Peyer's patch (tissue), 4 donors: ENCODE measurements around the gene H2BK1. TPM values are rescaled to one million over a fixed set of nuclear protein-coding genes. Genes with fewer than 3 reads are reported as not detected.

ENCODE experiments used
- DNase-seq, 3 donors: peaks; one replicate each; pipeline ENCODE4 v3.0.0-alpha.2; 2017 to 2019
- H3K27ac ChIP-seq, 4 donors: fragments of 200-600 bp; sonication (generic); one replicate each; pipeline ENCODE4 v1.5.1; 2016 to 2019
- H3K27me3 ChIP-seq, 2 donors: fragments of 200-600 bp; sonication (generic); one replicate each; pipeline ENCODE4 v1.5.1; 2019
- H3K36me3 ChIP-seq, 3 donors: fragments of 200-600 bp; sonication (generic); one replicate each; pipeline ENCODE4 v1.5.1; 2016 to 2019
- H3K4me1 ChIP-seq, 4 donors: fragments of 200-600 bp; sonication (generic); one replicate each; pipeline ENCODE4 v1.5.1; 2016 to 2019
- H3K4me3 ChIP-seq, 4 donors: fragments of 200-600 bp; sonication (generic); 1 replicate in 3 of 4; 2 replicates in 1 of 4; pipeline ENCODE4 v1.5.1; 2016 to 2019; ENCODE audit warnings: mild to moderate bottlenecking in 1 of 4
- H3K9me3 ChIP-seq, 4 donors: fragments of 200-600 bp; sonication (generic); one replicate each; pipeline ENCODE4 v1.5.1; 2016 to 2019; ENCODE audit warnings: mild to moderate bottlenecking in 1 of 4
- CTCF ChIP-seq, 6 experiments: fragments of 450-650 bp in 4 of 6; fragments of 200-600 bp in 2 of 6; sonication (generic) in 1 of 6; IDR thresholded peaks; one replicate each; pipeline ENCODE4 v1.5.1; 2017 to 2019; ENCODE audit warnings: antibody characterized with exemption in 6 of 6, mild to moderate bottlenecking in 3 of 6, moderate library complexity in 1 of 6
- POLR2A ChIP-seq, 2 donors: fragments of 450-650 bp; IDR thresholded peaks; one replicate each; pipeline ENCODE4 v1.5.1; 2017; ENCODE audit warnings: antibody characterized with exemption in 2 of 2, mild to moderate bottlenecking in 2 of 2, moderate library complexity in 2 of 2
- total RNA-seq, 4 donors: library from RNA; depleted of rRNA; stranded (reverse); fragments of >200 nt; gene quantifications; one replicate each; pipeline ENCODE4 v1.1.0, GENCODE V29; 2016

H2BK1 gene
- total RNA-seq, 4 donors from 2014 or later = not detected

GRCh38 chr7:151185762-151186639 lies 24.3 kb downstream of the H2BK1 start:
- Histone ChIP-seq H3K36me3 (no peaks in the 10 kb centered on the region), H3K4me3 (no peak overlapping the region), H3K27me3 (no peaks in the 10 kb centered on the region), H3K4me1 (no peaks in the 10 kb centered on the region), H3K9me3 (no peaks in the 10 kb centered on the region), H3K27ac (no peak overlapping the region)
- TF ChIP-seq CTCF (IDR thresholded peaks at IDR 0.05) = no peak
- no peak for TF ChIP-seq POLR2A (IDR thresholded peaks at IDR 0.05)
- no peak for DNase-seq

- TF ChIP-seq POLR2A (IDR thresholded peaks at IDR 0.05) (no peak), CTCF (IDR thresholded peaks at IDR 0.05) (no peak)
- no peaks in the 10 kb centered on the region for H3K4me1 ChIP-seq
- H3K27ac ChIP-seq = no peak overlapping the region
- no peak for DNase-seq
- H3K4me3 ChIP-seq = no peak overlapping the region
- H3K36me3 ChIP-seq = no peaks in the 10 kb centered on the region
- no peaks in the 10 kb centered on the region for H3K27me3 ChIP-seq
- no peaks in the 10 kb centered on the region for H3K9me3 ChIP-seq
Measured at GRCh38 chr7:151181011-151181431, 29.3 kb downstream of the H2BK1 start.

- H3K9me3 ChIP-seq = no peaks in the 10 kb centered on the region
- H3K27me3 ChIP-seq = no peaks in the 10 kb centered on the region
- H3K27ac ChIP-seq = no peak overlapping the region
- no peak for DNase-seq
- TF ChIP-seq POLR2A (IDR thresholded peaks at IDR 0.05) (no peak), CTCF (IDR thresholded peaks at IDR 0.05) (no peak)
- no peaks in the 10 kb centered on the region for H3K36me3 ChIP-seq
- H3K4me3 ChIP-seq = no peak overlapping the region
- H3K4me1 ChIP-seq = no peaks in the 10 kb centered on the region
Measured at GRCh38 chr7:151179946-151180345, 30.3 kb downstream of the H2BK1 start.

- Histone ChIP-seq H3K4me3 (no peak overlapping the region), H3K4me1 (no peaks in the 10 kb centered on the region), H3K9me3 (no peaks in the 10 kb centered on the region), H3K27ac (no peak overlapping the region), H3K36me3 (no peaks in the 10 kb centered on the region), H3K27me3 (no peaks in the 10 kb centered on the region)
- TF ChIP-seq CTCF (IDR thresholded peaks at IDR 0.05) (no peak), POLR2A (IDR thresholded peaks at IDR 0.05) (no peak)
- no peak for DNase-seq
Measured at GRCh38 chr7:151179287-151179860, 30.9 kb downstream of the H2BK1 start.

GRCh38 chr7:151178831-151179230 lies 31.5 kb downstream of the H2BK1 start:
- Histone ChIP-seq H3K36me3 (no peaks in the 10 kb centered on the region), H3K27ac (no peak overlapping the region), H3K4me3 (no peak overlapping the region), H3K9me3 (no peaks in the 10 kb centered on the region), H3K4me1 (no peaks in the 10 kb centered on the region), H3K27me3 (no peaks in the 10 kb centered on the region)
- DNase-seq = no peak
- no peak for TF ChIP-seq CTCF (IDR thresholded peaks at IDR 0.05)
- TF ChIP-seq POLR2A (IDR thresholded peaks at IDR 0.05) = no peak
